ENCODE results near the gene UST.

The UST gene

GRCh38 chr6:148979014-148979901 lies 232.4 kb downstream of the UST start:
- no peaks in the 10 kb centered on the region for H3K36me3 ChIP-seq (ENCODE audit: control insufficient read depth, insufficient read depth, low read length)
- WGBS, 2 experiments (ENCODE audit: insufficient coverage in 2 of 2): 77 to 96% methylated on average over 4 to 6 of the region's 7 CpGs
- H3K9me3 ChIP-seq (ENCODE audit: control insufficient read depth, low read length): no peaks in the 10 kb centered on the region
- H3K4me3 ChIP-seq (ENCODE audit: extremely low read depth, insufficient read depth, low read length, poor library complexity, severe bottlenecking): no peak overlapping the region
- H3K4me1 ChIP-seq (ENCODE audit: control insufficient read depth, insufficient read depth, low read length, poor library complexity, severe bottlenecking): peaks cover 4% of the 10 kb centered on the region
- H3K27ac ChIP-seq (ENCODE audit: low read depth, low read length, severe bottlenecking): no peak overlapping the region

GRCh38 chr6:148980234-148980633 lies 233.4 kb downstream of the UST start:
- H3K36me3 ChIP-seq (ENCODE audit: control insufficient read depth, insufficient read depth, low read length): no peaks in the 10 kb centered on the region
- H3K9me3 ChIP-seq (ENCODE audit: control insufficient read depth, low read length): no peaks in the 10 kb centered on the region
- H3K4me1 ChIP-seq (ENCODE audit: control insufficient read depth, insufficient read depth, low read length, poor library complexity, severe bottlenecking): peaks cover 4% of the 10 kb centered on the region
- no peak overlapping the region for H3K4me3 ChIP-seq (ENCODE audit: extremely low read depth, insufficient read depth, low read length, poor library complexity, severe bottlenecking)
- 80 to 87% methylated on average over 3 of the region's 3 CpGs for WGBS, 2 experiments (ENCODE audit: insufficient coverage in 2 of 2)
- no peak overlapping the region for H3K27ac ChIP-seq (ENCODE audit: low read depth, low read length, severe bottlenecking)

- Histone ChIP-seq H3K4me3 (ENCODE audit: extremely low read depth, insufficient read depth, low read length, poor library complexity, severe bottlenecking) (no peak overlapping the region), H3K4me1 (ENCODE audit: control insufficient read depth, insufficient read depth, low read length, poor library complexity, severe bottlenecking) (peaks cover 4% of the 10 kb centered on the region), H3K36me3 (ENCODE audit: control insufficient read depth, insufficient read depth, low read length) (no peaks in the 10 kb centered on the region), H3K27ac (ENCODE audit: low read depth, low read length, severe bottlenecking) (no peak overlapping the region), H3K9me3 (ENCODE audit: control insufficient read depth, low read length) (no peaks in the 10 kb centered on the region)
- 94% methylated on average over 2 of the region's 3 CpGs; no CpG with 5 or more reads in 1 of the 2 experiments for WGBS, 2 experiments (ENCODE audit: insufficient coverage in 2 of 2)
Measured at GRCh38 chr6:148981515-148981914, 234.7 kb downstream of the UST start.

DNA sequence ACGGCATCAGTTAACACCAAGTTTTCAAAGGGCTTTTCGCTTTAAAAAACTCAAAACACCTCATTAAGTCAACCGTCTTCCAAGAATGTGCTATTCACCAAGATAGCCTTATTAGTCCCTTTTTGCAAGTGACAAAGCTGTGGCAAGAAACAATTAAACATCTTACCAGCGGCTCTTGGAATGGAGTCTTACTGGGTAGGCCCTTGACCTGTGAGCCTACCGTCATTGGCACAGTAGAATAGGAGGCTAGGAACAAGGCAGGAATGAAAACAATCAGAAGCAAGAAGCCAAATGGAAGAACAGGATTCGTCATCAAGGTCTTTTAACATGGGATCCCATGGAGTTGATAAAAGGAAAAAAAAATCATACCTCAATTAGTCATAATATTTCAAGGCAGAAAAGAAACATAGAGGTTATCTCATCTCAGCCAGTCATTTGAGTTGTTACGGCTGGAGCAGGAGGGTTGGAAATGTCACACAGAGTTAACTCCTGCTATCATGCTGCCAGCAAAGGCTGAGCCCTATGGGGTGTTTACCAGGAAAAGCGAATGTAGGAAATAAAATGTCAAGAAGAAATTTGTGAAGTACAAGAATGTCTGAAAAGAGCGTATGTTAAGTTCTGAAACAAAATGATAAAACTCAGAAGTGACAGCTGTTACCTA lies 236.4 kb downstream of the UST start:
- WGBS, 2 experiments (ENCODE audit: insufficient coverage in 2 of 2): 90% methylated on average over 7 to 8 of the region's 9 CpGs
- Histone ChIP-seq H3K4me1 (ENCODE audit: control insufficient read depth, insufficient read depth, low read length, poor library complexity, severe bottlenecking) (peaks cover 4% of the 10 kb centered on the region), H3K27ac (ENCODE audit: low read depth, low read length, severe bottlenecking) (no peak overlapping the region), H3K9me3 (ENCODE audit: control insufficient read depth, low read length) (no peaks in the 10 kb centered on the region), H3K4me3 (ENCODE audit: extremely low read depth, insufficient read depth, low read length, poor library complexity, severe bottlenecking) (no peak overlapping the region), H3K36me3 (ENCODE audit: control insufficient read depth, insufficient read depth, low read length) (no peaks in the 10 kb centered on the region)

DNA sequence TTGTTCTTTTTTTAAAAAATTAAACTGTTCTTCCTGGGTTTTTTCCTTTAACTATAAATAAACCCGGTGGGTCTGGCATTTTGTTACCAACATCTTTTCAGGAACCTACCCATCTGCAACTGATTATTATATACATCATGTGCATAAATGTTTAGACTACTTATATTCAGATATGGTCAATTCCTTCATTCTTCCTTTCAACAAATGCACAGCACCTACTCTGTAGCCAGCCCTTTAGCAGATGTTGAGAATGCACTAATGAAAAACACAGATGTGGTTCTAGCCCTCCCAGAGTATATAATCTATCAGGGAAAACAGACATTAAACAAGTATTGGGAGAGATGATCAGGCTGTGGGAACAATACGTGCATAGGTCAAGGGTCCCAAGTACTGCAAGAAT lies 237.1 kb downstream of the UST start:
- peaks cover 4% of the 10 kb centered on the region for H3K4me1 ChIP-seq (ENCODE audit: control insufficient read depth, insufficient read depth, low read length, poor library complexity, severe bottlenecking)
- no peaks in the 10 kb centered on the region for H3K9me3 ChIP-seq (ENCODE audit: control insufficient read depth, low read length)
- H3K27ac ChIP-seq (ENCODE audit: low read depth, low read length, severe bottlenecking): no peak overlapping the region
- WGBS, 2 experiments (ENCODE audit: insufficient coverage in 2 of 2): 100% methylated on average over 1 of the region's 2 CpGs; no CpG with 5 or more reads in 1 of the 2 experiments
- H3K36me3 ChIP-seq (ENCODE audit: control insufficient read depth, insufficient read depth, low read length): no peaks in the 10 kb centered on the region
- no peak overlapping the region for H3K4me3 ChIP-seq (ENCODE audit: extremely low read depth, insufficient read depth, low read length, poor library complexity, severe bottlenecking)

GRCh38 chr6:148984531-148985056 lies 237.8 kb downstream of the UST start:
- WGBS, 2 experiments (ENCODE audit: insufficient coverage in 2 of 2): 92 to 94% methylated on average over 4 of the region's 4 CpGs
- H3K27ac ChIP-seq (ENCODE audit: low read depth, low read length, severe bottlenecking): no peak overlapping the region

GRCh38 chr6:148985499-148985898 lies 238.7 kb downstream of the UST start:
- Histone ChIP-seq H3K36me3 (ENCODE audit: control insufficient read depth, insufficient read depth, low read length) (no peaks in the 10 kb centered on the region), H3K9me3 (ENCODE audit: control insufficient read depth, low read length) (no peaks in the 10 kb centered on the region)
- whole genome bisulfite sequencing, 2 experiments (ENCODE audit: insufficient coverage in 2 of 2): 100% methylated on average over 1 of the region's 4 CpGs; no CpG with 5 or more reads in 1 of the 2 experiments

More at GRCh38 chr6:148984531-148985056, 237.8 kb downstream of the UST start:
- Histone ChIP-seq H3K36me3 (ENCODE audit: control insufficient read depth, insufficient read depth, low read length) (no peaks in the 10 kb centered on the region), H3K9me3 (ENCODE audit: control insufficient read depth, low read length) (no peaks in the 10 kb centered on the region), H3K4me1 (ENCODE audit: control insufficient read depth, insufficient read depth, low read length, poor library complexity, severe bottlenecking) (no peaks in the 10 kb centered on the region), H3K4me3 (ENCODE audit: extremely low read depth, insufficient read depth, low read length, poor library complexity, severe bottlenecking) (no peak overlapping the region)

DNA sequence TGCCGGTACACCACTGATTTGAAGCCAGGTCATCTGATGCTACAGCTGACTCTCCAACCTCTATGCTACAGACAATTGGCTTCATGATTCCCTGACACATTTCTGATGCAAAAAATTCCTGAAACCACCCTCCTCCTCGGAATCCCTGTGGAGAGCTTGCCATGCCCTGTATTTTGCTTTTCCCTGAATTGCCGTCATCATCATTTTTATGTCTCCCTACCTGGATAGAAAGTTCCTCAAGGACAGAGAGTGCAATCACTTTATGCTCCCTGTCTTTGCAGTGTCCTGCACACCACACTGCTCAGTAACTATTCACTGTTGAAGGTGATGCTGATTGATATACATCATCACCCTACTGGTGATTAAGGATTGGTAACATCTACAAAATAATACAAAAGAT lies 239.8 kb downstream of the UST start:
- Histone ChIP-seq H3K9me3 (ENCODE audit: control insufficient read depth, low read length) (no peaks in the 10 kb centered on the region), H3K4me1 (ENCODE audit: control insufficient read depth, insufficient read depth, low read length, poor library complexity, severe bottlenecking) (no peaks in the 10 kb centered on the region), H3K27ac (ENCODE audit: low read depth, low read length, severe bottlenecking) (no peak overlapping the region), H3K36me3 (ENCODE audit: control insufficient read depth, insufficient read depth, low read length) (no peaks in the 10 kb centered on the region), H3K4me3 (ENCODE audit: extremely low read depth, insufficient read depth, low read length, poor library complexity, severe bottlenecking) (no peak overlapping the region)
- WGBS, 2 experiments (ENCODE audit: insufficient coverage in 2 of 2): 80 to 90% methylated on average over 2 to 3 of the region's 3 CpGs

More at GRCh38 chr6:148985499-148985898, 238.7 kb downstream of the UST start:
- no peak overlapping the region for H3K27ac ChIP-seq (ENCODE audit: low read depth, low read length, severe bottlenecking)
- no peaks in the 10 kb centered on the region for H3K4me1 ChIP-seq (ENCODE audit: control insufficient read depth, insufficient read depth, low read length, poor library complexity, severe bottlenecking)
- no peak overlapping the region for H3K4me3 ChIP-seq (ENCODE audit: extremely low read depth, insufficient read depth, low read length, poor library complexity, severe bottlenecking)

DNA sequence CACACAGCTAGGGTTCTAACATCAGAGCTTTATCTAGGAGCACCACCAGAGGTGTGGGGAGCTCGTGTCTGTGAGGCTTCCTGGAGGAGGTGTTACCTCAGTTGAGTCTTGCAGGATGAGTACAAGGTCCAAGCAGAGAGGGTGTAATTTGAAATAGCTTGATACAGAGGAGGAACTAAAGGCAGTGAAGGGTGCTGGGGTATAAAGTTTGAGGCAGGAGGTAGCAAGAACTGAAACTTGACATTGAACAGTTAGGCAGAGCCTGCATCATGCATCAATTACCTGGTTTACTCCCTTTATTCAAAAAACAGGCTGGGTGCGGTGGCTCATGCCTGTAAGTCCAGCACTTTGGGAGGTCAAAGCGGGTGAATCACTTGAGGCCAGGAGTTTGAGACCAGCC lies 241.2 kb downstream of the UST start:
- Histone ChIP-seq H3K36me3 (ENCODE audit: control insufficient read depth, insufficient read depth, low read length) (no peaks in the 10 kb centered on the region), H3K9me3 (ENCODE audit: control insufficient read depth, low read length) (peaks cover 3% of the 10 kb centered on the region), H3K4me3 (ENCODE audit: extremely low read depth, insufficient read depth, low read length, poor library complexity, severe bottlenecking) (no peak overlapping the region), H3K4me1 (ENCODE audit: control insufficient read depth, insufficient read depth, low read length, poor library complexity, severe bottlenecking) (no peaks in the 10 kb centered on the region), H3K27ac (ENCODE audit: low read depth, low read length, severe bottlenecking) (no peak overlapping the region)
- 88 to 93% methylated on average over 3 of the region's 3 CpGs for WGBS, 2 experiments (ENCODE audit: insufficient coverage in 2 of 2)

DNA sequence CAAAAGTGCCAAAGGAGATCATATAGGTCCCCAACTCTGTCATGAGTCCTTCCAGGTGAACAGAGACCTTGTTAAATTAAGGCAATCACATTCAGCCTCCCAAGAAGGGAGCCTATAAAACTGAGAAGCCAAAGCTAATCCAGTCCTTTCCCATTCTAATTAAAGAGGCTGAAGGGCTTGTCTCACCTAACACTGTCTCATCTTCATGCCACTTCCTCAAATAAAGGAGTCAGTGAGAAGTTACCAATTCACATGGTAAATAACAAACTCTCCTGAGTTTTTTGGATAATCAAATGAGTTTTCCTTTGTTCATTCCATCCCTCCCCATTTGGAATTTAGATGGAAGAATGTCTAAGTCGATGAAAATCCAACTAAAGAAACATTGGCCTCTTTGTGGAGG lies 242.8 kb downstream of the UST start:
- H3K27ac ChIP-seq (ENCODE audit: low read depth, low read length, severe bottlenecking): no peak overlapping the region
- 20% methylated on average over 1 of the region's 1 CpG; no CpG with 5 or more reads in 1 of the 2 experiments for whole genome bisulfite sequencing, 2 experiments (ENCODE audit: insufficient coverage in 2 of 2)
- peaks cover 4% of the 10 kb centered on the region for H3K9me3 ChIP-seq (ENCODE audit: control insufficient read depth, low read length)
- H3K4me1 ChIP-seq (ENCODE audit: control insufficient read depth, insufficient read depth, low read length, poor library complexity, severe bottlenecking): no peaks in the 10 kb centered on the region
- no peak overlapping the region for H3K4me3 ChIP-seq (ENCODE audit: extremely low read depth, insufficient read depth, low read length, poor library complexity, severe bottlenecking)
- no peaks in the 10 kb centered on the region for H3K36me3 ChIP-seq (ENCODE audit: control insufficient read depth, insufficient read depth, low read length)
